AG04449 (cell line): ENCODE data around the gene FARS2.

Experiments
- CTCF ChIA-PET: fragments of 350-600 bp; formaldehyde crosslinking; extraction: SDS; loops from one replicate; lab custom pipeline; 2021; ENCODE audit warnings: antibody characterized with exemption; lab: Yijun Ruan, JAX
- POLR2A ChIA-PET: fragments of 400-600, 350-600 bp; formaldehyde crosslinking; extraction: SDS; loops from one replicate; lab custom pipeline; 2020; ENCODE audit warnings: antibody characterized with exemption, inconsistent platforms; lab: Yijun Ruan, JAX
- DNase-seq: peaks from one replicate; pipeline ENCODE4 v3.0.0-alpha.2; 2010; ENCODE audit warnings: low read depth, low spot score
- H3K4me3 ChIP-seq: 2 replicates; pipeline ENCODE4 v1.5.1; 2011; ENCODE audit warnings: low read depth, mild to moderate bottlenecking, control low read depth, low read length
- CTCF ChIP-seq: IDR thresholded peaks from one replicate; pipeline ENCODE4 v1.5.1; 2011; ENCODE audit warnings: mild to moderate bottlenecking, moderate library complexity, low read length, control low read depth, inconsistent platforms; ENCODE audit not compliant: insufficient read depth; ENCODE audit errors: missing control alignments

FARS2 gene

GRCh38 chr6:5394280-5394679, 133.0 kb downstream of the FARS2 start:
- ChIA-PET CTCF (interaction anchor here (0.9 to 3.2 kb wide), 6 partner anchors 9 to 337 kb away, joined by 3 to 19 read pairs (median 5); no protein-coding TSS in a partner anchor), POLR2A (no interaction called here)
- DNase-seq, result no peak
- no peak overlapping the region for H3K4me3 ChIP-seq
- TF ChIP-seq CTCF, result no peak

- no peak for DNase-seq
- no peak for TF ChIP-seq CTCF
- H3K4me3 ChIP-seq, result no peak overlapping the region
- CTCF ChIA-PET, result interaction anchor here (0.7 to 3.2 kb wide), 7 partner anchors 14 to 353 kb away, joined by 3 to 19 read pairs (median 5); no protein-coding TSS in a partner anchor
- POLR2A ChIA-PET, result no interaction called here
Observed at GRCh38 chr6:5395719-5396118, 134.4 kb downstream of the FARS2 start.

DNA sequence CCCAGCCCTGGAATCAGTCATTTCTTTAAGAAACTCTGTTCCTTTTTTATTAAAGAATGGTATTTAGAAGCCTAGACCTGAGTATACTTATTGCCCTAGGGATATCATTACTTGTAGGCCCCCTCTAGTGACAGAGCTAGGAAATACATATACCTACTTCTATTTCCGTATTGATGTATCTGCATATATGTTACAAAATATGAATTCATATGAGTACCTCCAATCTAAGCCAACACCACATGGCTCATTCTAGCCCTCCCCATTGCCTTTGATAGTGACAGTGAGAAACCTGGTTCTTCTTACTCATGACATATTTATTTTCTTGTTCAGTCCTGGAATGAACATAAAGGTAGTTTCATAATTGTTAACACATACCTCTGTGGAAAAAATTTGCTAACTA, 137.2 kb downstream of the FARS2 start:
- no peak overlapping the region for H3K4me3 ChIP-seq
- CTCF ChIA-PET, result interaction anchor here (1.0 kb wide), 5 partner anchors 32 to 341 kb away, joined by 3 to 8 read pairs (median 4); no protein-coding TSS in a partner anchor
- POLR2A ChIA-PET, result no interaction called here
- DNase-seq, result peak; percentile 17
- TF ChIP-seq CTCF, result peak; percentile 47

GRCh38 chr6:5399391-5399790, 138.1 kb downstream of the FARS2 start:
- TF ChIP-seq CTCF, result no peak
- POLR2A ChIA-PET, result no interaction called here
- DNase-seq, result no peak
- no peak overlapping the region for H3K4me3 ChIP-seq
- CTCF ChIA-PET, result interaction anchor here (0.9 kb wide), 1 partner anchor 181 kb away, joined by 3 read pairs; no protein-coding TSS in a partner anchor

DNA sequence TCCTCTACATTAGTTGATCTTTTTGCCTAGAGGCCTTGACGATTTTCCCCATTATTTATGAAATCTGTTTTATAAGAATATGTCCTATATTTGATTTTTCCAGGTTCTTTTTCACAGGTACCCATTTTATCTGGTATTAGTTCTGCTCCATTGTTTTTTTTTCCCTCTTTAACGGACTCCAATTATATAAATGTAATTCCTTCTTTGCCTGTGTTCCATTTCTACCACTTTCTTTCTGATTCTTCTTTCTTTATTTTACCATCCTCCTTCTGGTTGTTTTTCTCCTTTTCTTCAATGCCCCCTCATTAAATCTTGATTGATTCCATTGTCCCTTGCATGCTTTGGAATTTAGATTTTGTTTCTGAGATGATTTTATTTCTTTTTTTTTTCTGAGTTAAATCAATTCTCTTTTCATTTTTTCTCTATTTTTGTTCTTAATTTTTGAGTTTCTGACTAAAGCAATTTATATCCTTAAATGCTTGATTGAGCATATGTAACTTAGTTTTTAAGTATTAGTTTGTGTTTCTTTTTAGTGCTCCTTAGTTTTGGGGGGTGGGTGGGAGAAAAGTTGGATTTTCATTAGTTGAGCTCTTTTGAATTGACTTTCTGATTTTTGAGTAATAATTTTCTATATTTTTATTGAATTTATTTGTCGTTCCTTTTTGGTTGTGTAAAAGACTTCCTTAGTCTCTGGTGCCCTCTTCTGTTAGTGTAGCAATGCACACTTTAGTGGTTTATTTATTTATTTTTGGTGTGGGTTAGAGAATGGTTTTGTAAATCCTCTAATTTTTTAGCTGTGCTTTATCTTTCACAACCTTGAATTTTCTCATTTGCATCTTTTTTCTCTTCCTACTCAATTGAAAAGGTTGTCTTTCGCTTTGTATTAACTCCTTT, 140.8 kb downstream of the FARS2 start:
- ChIA-PET POLR2A (no interaction called here), CTCF (interaction anchor here (0.6 to 5.1 kb wide), 25 partner anchors 9 to 1089 kb away, joined by 3 to 129 read pairs (median 4); no protein-coding TSS in a partner anchor)
- no peak for DNase-seq

More for the DNA sequence above, 140.8 kb downstream of the FARS2 start:
- H3K4me3 ChIP-seq, result no peak overlapping the region
- TF ChIP-seq CTCF, result no peak
